Gastrocnemius medialis (tissue), 4 donors: ENCODE measurements around the gene GSPT1. TPM values are rescaled to one million over a fixed set of nuclear protein-coding genes. Genes with fewer than 3 reads are reported as not detected.

Source experiments
- ATAC-seq, 2 donors: fragments of 150-250 bp; one replicate each; pipeline ENCODE4 v1.9.1; 2016
- DNase-seq, 2 donors: peaks; one replicate each; pipeline ENCODE4 v3.0.0-alpha.2; 2019
- H3K27ac ChIP-seq, 4 donors: fragments of 200-600 bp; sonication (generic); 1 replicate in 1 of 4; 2 replicates in 3 of 4; pipeline ENCODE4 v1.5.1; 2016 to 2018; ENCODE audit warnings: mild to moderate bottlenecking in 2 of 4, moderate library complexity in 1 of 4
- H3K27me3 ChIP-seq, 3 donors: fragments of 200-600 bp; sonication (generic) in 2 of 3; 1 replicate in 1 of 3; 2 replicates in 2 of 3; pipeline versions ENCODE4 v1.5.1 to v1.6.0; 2016 to 2019; ENCODE audit warnings: mild to moderate bottlenecking in 1 of 3, moderate library complexity in 1 of 3
- H3K36me3 ChIP-seq, 2 donors: fragments of 200-600 bp; sonication (generic) in 1 of 2; one replicate each; pipeline ENCODE4 v1.5.1; 2017 to 2018
- H3K4me1 ChIP-seq, 2 donors: fragments of 200-600 bp; sonication (generic) in 1 of 2; one replicate each; pipeline ENCODE4 v1.5.1; 2016 to 2017; ENCODE audit warnings: mild to moderate bottlenecking in 2 of 2
- H3K4me3 ChIP-seq, 4 donors: fragments of 200-600 bp; sonication (generic) in 3 of 4; 1 replicate in 1 of 4; 2 replicates in 3 of 4; pipeline ENCODE4 v1.5.1; 2016 to 2019; ENCODE audit warnings: mild to moderate bottlenecking in 2 of 4
- H3K9me3 ChIP-seq, 3 donors: fragments of 200-600 bp; sonication (generic) in 2 of 3; 1 replicate in 1 of 3; 2 replicates in 2 of 3; pipeline ENCODE4 v1.5.1; 2016 to 2019
- CTCF ChIP-seq, 5 experiments: fragments of 450-650 bp in 3 of 5; fragments of 200-600 bp in 2 of 5; sonication (generic) in 2 of 5; IDR thresholded peaks in 4 of 5; conservative IDR thresholded peaks in 1 of 5; 1 replicate in 4 of 5; 2 replicates in 1 of 5; pipeline ENCODE4 v1.5.1; 2016 to 2019; ENCODE audit warnings: antibody characterized with exemption in 5 of 5, mild to moderate bottlenecking in 3 of 5, moderate library complexity in 3 of 5
- POLR2A ChIP-seq, 2 donors: fragments of 450-650 bp; IDR thresholded peaks; one replicate each; pipeline ENCODE4 v1.6.1; 2017; ENCODE audit warnings: antibody characterized with exemption in 2 of 2, mild to moderate bottlenecking in 2 of 2, moderate library complexity in 2 of 2
- in situ Hi-C, 4 donors: fragments of 200-750 bp; cut with MboI; loops; one replicate each; pipeline versions ENCODE4 v1.15.0 to v1.8.0; 2017; ENCODE audit warnings: low sequenced_read_pairs in 4 of 4
- intact Hi-C: fragments of 100-400 bp; cut with DNase I; formaldehyde crosslinking; loops from one replicate; pipeline ENCODE4 v1.15.1; 2023; ENCODE audit warnings: low total_unique reads
- total RNA-seq, 4 donors: library from RNA; depleted of rRNA; stranded (reverse); fragments of >200 nt; gene quantifications; one replicate each; pipeline versions ENCODE4 v1.1.0 to v1.2.3, GENCODE V29; 2016

The GSPT1 gene
- total RNA-seq, 4 donors from 2014 or later = 86.9 to 169 (median 139) TPM

GRCh38 chr16:11884035-11884434, 31.7 kb downstream of the GSPT1 start:
- no peak overlapping the region for H3K27ac ChIP-seq
- H3K4me3 ChIP-seq = no peak overlapping the region
- H3K27me3 ChIP-seq = no peaks in the 10 kb centered on the region
- peaks cover 0 to 92% of the 10 kb centered on the region in 2 donors for H3K36me3 ChIP-seq
- no peaks in the 10 kb centered on the region for H3K4me1 ChIP-seq
- TF ChIP-seq CTCF (IDR thresholded peaks at IDR 0.05 in 4 of 5, conservative IDR thresholded peaks at IDR 0.05 in 1 of 5) (no peak), POLR2A (IDR thresholded peaks at IDR 0.05) (no peak)
- intact Hi-C loops = no loop called here
- no peak for DNase-seq
- ATAC-seq = no peak
- no peaks in the 10 kb centered on the region for H3K9me3 ChIP-seq
- in situ Hi-C loops = no loop called here

- no peak overlapping the region for H3K27ac ChIP-seq
- H3K4me1 ChIP-seq = no peaks in the 10 kb centered on the region
- peaks cover 0 to 84% of the 10 kb centered on the region in 2 donors for H3K36me3 ChIP-seq
- no peak overlapping the region for H3K4me3 ChIP-seq
- TF ChIP-seq CTCF (IDR thresholded peaks at IDR 0.05 in 4 of 5, conservative IDR thresholded peaks at IDR 0.05 in 1 of 5) (no peak), POLR2A (IDR thresholded peaks at IDR 0.05) (no peak)
- ATAC-seq (no peak), DNase-seq (no peak)
- H3K27me3 ChIP-seq = no peaks in the 10 kb centered on the region
- intact Hi-C loops = no loop called here
- no peaks in the 10 kb centered on the region for H3K9me3 ChIP-seq
- in situ Hi-C loops = no loop called here
These were observed 35.7 kb downstream of the GSPT1 start for GRCh38 chr16:11880007-11880406.

GRCh38 chr16:11877374-11877773, 38.4 kb downstream of the GSPT1 start:
- intact Hi-C loops = no loop called here
- TF ChIP-seq CTCF (IDR thresholded peaks at IDR 0.05 in 4 of 5, conservative IDR thresholded peaks at IDR 0.05 in 1 of 5) (no peak), POLR2A (IDR thresholded peaks at IDR 0.05) (no peak)
- in situ Hi-C loops = no loop called here

GRCh38 chr16:11876306-11876705, 39.5 kb downstream of the GSPT1 start:
- ATAC-seq (no peak), DNase-seq (no peak)
- intact Hi-C loops = no loop called here
- no peak overlapping the region for H3K4me3 ChIP-seq
- in situ Hi-C loops = no loop called here
- peaks cover 0 to 74% of the 10 kb centered on the region in 2 donors for H3K36me3 ChIP-seq
- no peak for TF ChIP-seq POLR2A (IDR thresholded peaks at IDR 0.05)
- TF ChIP-seq CTCF (IDR thresholded peaks at IDR 0.05 in 4 of 5, conservative IDR thresholded peaks at IDR 0.05 in 1 of 5) = no peak
- no peaks in the 10 kb centered on the region for H3K9me3 ChIP-seq
- no peak overlapping the region for H3K27ac ChIP-seq
- no peaks in the 10 kb centered on the region for H3K27me3 ChIP-seq
- peaks cover 6 to 10% of the 10 kb centered on the region in 2 donors for H3K4me1 ChIP-seq

More at GRCh38 chr16:11877374-11877773, 38.4 kb downstream of the GSPT1 start:
- ATAC-seq (no peak), DNase-seq (no peak)
- Histone ChIP-seq H3K4me1 (no peaks in the 10 kb centered on the region), H3K36me3 (peaks cover 0 to 83% of the 10 kb centered on the region in 2 donors), H3K9me3 (no peaks in the 10 kb centered on the region), H3K27me3 (no peaks in the 10 kb centered on the region), H3K27ac (no peak overlapping the region), H3K4me3 (no peak overlapping the region)

GRCh38 chr16:11875721-11876120, 40.0 kb downstream of the GSPT1 start:
- ATAC-seq = no peak
- no peak overlapping the region for H3K4me3 ChIP-seq
- no peaks in the 10 kb centered on the region for H3K9me3 ChIP-seq
- intact Hi-C loops (no loop called here), in situ Hi-C loops (no loop called here)
- no peak overlapping the region for H3K27ac ChIP-seq
- no peaks in the 10 kb centered on the region for H3K27me3 ChIP-seq
- no peak for DNase-seq
- H3K4me1 ChIP-seq = peaks cover 11 to 16% of the 10 kb centered on the region in 2 donors
- peaks cover 0 to 68% of the 10 kb centered on the region in 2 donors for H3K36me3 ChIP-seq
- TF ChIP-seq CTCF (IDR thresholded peaks at IDR 0.05 in 4 of 5, conservative IDR thresholded peaks at IDR 0.05 in 1 of 5) (no peak), POLR2A (IDR thresholded peaks at IDR 0.05) (no peak)
